ENCODE results near the gene TFCP2L1.
"Not testable (repeated sequence)": the region's sequence is repeated elsewhere in the genome, so short reads cannot be mapped to it uniquely, and the experiment has no call there.

Gene TFCP2L1

GRCh38 chr2:121294881-121295840 lies 10.2 kb upstream of the TFCP2L1 start:
- DNase-seq = no peak

GRCh38 chr2:121293450-121294325 lies 8.7 kb upstream of the TFCP2L1 start:
- peak; percentile 74 for DNase-seq

GRCh38 chr2:121291251-121291580 lies 6.2 kb upstream of the TFCP2L1 start:
- no peak for DNase-seq

GRCh38 chr2:121289271-121289670 lies 4.3 kb upstream of the TFCP2L1 start:
- no peak for DNase-seq

- no peak for DNase-seq
Measured at GRCh38 chr2:121288454-121289231, 3.6 kb upstream of the TFCP2L1 start.

- DNase-seq = no peak
Measured at GRCh38 chr2:121287956-121288355, 3.0 kb upstream of the TFCP2L1 start.

GRCh38 chr2:121287146-121287798 lies 2.3 kb upstream of the TFCP2L1 start:
- no peak for DNase-seq

- DNase-seq = no peak
Measured at GRCh38 chr2:121286506-121286905, 1.5 kb upstream of the TFCP2L1 start.

GRCh38 chr2:121285926-121286325 lies 924 bp upstream of the TFCP2L1 start:
- DNase-seq = no peak

GRCh38 chr2:121283670-121284462 lies 1.1 kb downstream of the TFCP2L1 start:
- no peak for DNase-seq

- DNase-seq = peak; percentile 4
Measured at GRCh38 chr2:121282800-121283385, 2.1 kb downstream of the TFCP2L1 start.

- no peak for DNase-seq
Measured at GRCh38 chr2:121281694-121282093, 3.3 kb downstream of the TFCP2L1 start.

- no peak for DNase-seq
Measured at GRCh38 chr2:121281107-121281506, 3.9 kb downstream of the TFCP2L1 start.

GRCh38 chr2:121279476-121280220 lies 5.4 kb downstream of the TFCP2L1 start:
- no peak for DNase-seq

GRCh38 chr2:121276341-121276740 lies 8.7 kb downstream of the TFCP2L1 start:
- DNase-seq = no peak

- no peak for DNase-seq
Measured at GRCh38 chr2:121273116-121273515, 11.9 kb downstream of the TFCP2L1 start.

- DNase-seq = no peak
Measured at GRCh38 chr2:121272596-121272995, 12.4 kb downstream of the TFCP2L1 start.

GRCh38 chr2:121269436-121269835 lies 15.6 kb downstream of the TFCP2L1 start:
- DNase-seq = not testable (repeated sequence)

- no peak for DNase-seq
Measured at GRCh38 chr2:121266543-121267106, 18.4 kb downstream of the TFCP2L1 start.
